GOT3 (cell line): ENCODE measurements around the gene LRTM2.

Source experiments
- DNase-seq: peaks from one replicate; lab custom pipeline; 2025; ENCODE audit warnings: mixed read lengths; lab: John Stamatoyannopoulos, UW

The LRTM2 gene

DNA sequence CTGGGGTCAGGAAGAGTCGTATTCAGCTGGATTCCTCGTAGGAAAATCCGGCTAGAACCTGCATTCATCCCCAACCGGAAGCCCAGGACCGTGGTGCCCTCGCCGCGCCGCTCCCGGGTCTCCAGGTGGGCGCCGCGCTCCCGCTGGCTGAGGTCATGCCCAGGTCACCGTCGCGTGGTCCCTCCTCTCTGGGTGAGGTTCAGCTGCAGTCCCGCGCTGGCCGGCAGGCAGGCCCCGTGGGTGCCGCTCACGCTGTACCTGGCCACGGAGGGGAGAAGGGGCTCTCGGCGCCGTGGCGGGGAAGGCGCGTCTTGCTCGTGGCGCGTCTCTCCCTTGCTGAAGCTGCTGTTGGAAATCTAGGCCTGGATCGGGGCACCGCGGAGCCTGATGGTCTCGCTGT lies 44.5 kb downstream of the LRTM2 start:
- DNase-seq, result no peak

GRCh38 chr12:1865284-1865866 lies 45.0 kb downstream of the LRTM2 start:
- no peak for DNase-seq

DNA sequence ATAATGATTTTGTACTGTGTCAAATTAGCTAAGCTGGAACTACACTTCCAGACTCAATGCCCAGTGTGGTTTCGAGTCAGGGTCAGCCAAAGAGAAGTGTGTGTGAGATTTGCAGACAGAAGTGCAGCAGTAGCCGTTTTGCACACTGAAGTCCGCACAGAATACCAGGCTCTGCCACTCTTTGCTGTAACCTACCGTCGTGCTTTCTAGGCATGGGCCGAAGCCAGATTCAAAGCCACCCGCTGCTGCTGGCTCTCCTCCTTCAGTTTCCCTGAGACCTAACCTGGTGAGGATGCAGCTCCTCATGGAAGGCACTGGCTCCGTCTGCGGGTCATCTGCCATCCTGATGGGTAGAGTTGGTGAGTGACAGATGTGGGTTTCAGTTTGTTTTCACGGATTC lies 48.8 kb downstream of the LRTM2 start:
- DNase-seq, result no peak

DNA sequence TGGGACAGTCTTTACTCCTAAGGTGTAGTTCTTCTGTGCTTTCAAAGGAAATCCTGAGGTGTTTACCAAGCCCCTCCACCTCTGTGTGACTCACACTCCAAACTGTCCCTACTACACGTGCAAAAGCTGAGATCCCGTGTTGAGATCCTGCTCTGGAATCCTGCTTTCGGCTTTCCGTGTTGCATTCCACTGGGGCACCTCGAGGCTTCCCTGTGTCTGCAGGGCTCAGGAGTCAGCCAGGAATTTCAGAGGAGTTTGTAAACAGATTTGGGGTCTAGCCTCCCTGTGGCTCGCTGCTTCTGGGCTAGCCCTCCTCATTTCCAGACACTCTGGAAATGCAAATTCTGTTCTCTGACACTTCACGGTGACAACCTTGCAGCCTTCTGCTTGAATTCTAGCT lies 49.7 kb downstream of the LRTM2 start:
- DNase-seq, result no peak

DNA sequence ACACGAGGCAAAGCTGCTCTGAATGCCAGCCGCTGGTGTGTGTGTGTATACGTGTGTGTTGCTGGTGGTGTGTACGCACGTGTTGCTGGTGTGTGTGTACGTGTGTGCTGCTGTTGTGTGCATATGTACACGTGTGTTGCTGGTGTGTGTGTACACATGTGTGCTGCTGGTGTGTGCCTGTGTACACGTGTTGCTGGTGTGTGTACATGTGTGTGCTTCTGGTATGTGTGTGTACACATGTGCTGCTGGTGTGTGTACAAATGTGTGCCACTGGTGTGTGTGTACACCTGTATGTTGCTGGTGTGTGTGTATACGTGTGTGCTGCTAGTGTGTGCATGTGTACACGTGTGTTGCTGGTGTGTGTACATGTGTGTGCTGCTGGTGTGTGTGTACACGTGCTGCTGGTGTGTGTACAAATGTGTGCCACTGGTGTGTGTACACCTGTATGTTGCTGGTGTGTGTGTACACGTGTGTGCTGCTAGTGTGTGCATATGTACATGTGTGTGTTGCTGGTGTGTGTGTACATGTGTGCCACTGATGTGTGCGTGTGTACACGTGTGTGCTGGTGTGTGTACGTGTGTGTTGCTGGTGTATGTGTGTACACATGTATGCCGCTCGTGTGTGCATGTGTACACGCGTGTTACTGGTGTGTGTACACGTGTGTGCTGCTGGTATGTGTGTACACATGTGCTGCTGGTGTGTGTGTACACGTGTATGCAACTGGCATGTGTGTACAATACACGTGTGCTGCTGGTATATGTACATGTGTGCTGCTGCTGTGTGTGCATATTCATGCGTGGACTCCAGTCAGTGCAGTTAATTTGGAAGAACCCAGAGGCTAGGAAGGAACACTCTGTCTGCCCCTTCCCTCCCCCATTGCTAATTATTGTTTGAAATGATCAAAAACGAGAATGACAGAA lies 50.9 kb downstream of the LRTM2 start:
- no peak for DNase-seq

DNA sequence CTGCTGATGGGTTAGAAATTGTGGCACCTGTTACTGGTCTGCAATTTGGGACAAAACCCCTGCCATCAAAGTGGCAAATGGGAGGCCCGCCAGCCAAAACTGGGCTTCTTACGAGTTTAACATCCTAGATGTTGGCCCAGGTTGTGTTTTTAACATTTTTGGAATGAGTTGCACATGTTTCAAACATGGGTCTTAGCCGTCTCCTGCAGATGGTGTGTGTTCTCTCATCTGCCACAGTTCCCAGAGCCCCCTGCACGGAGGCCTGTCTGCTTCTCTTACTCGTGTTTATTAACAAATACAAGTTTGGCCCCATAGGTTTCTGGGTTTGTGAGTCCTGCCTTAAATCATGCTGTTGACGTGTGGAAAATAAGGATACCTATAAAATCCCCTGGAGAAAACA lies 51.6 kb downstream of the LRTM2 start:
- DNase-seq, result no peak

DNA sequence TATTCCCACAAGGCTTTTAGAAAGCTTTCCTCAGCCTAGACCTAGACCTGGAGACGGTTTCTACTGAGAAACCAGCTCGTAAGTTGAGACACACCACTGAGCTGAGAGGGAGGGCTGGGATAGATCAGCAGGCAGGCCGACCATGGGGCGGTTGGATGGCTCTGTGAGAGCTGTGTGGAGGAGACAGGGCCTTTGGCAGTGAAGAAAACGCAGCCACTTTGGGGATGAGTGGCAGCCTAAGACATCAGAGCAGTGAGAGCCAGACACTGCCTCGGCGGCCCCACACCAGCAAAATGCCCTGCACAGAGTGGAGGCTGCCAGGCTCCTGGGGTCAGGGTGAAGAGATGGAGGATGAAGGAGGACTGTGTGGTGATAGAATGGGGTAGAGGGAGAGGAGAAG lies 52.1 kb downstream of the LRTM2 start:
- no peak for DNase-seq

DNA sequence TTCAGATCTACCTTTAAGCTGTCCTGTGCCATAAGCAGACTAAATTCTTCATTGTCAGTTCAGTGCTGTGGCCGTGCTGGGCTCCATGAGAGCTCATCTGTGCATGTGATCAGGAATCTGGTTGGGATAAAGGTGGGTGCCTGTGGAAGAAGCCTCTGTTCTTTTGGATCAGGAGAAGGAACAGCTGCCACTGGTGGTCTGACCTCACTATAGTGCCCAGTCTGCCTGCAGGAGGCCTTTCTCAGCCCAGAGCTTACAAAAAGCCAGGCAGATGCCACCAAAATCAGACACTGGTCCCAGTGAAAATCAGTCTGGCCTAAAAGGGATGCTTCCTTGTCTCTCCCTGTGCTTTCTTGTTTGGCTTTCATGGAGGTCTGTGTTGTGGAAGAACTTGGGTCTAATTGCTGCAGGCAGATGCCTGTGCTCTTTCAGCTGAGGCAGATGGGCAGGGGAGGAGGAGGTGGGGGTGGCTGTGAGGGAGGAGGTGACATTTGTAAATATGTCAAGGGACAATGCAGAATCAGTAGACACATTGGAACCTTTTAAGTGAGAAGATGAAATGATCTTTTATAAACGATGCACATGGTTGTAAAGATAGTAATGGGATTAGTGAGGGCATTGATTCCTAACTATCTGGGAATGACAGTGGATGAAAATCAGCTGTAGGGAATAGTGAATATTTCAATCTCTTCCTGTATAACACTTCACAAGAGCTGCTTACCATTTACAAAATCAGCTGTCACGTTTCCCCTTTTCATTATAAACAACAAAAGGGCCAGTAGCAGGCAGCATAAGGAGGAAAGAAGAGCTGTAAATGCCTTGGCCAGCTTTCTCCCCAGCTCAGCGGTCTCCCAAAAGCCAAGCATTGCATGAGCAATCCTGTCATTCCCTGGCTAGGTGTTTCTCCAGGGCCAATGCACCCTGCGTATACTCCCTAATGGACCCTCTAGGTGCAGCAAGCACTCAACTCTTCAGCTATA lies 53.5 kb downstream of the LRTM2 start:
- no peak for DNase-seq

DNA sequence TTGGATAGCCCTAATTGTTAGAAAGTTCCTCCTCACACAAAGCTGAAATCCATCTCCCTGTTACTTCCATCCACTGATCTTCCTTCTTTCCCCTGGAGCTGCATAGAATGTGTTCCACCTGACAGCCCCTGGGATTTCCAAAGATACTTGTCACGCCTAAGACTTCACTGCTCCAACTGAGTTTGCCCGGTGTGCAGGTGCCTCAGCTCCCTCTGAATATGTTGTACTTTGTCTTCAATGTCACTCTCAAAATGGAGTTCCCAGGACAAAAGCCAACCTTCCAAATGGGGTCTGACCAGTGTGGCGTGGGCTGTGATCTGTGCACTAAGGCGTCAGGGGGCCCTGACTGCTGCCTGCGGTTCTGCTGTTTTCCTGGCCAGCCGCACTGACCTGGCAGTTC lies 55.2 kb downstream of the LRTM2 start:
- no peak for DNase-seq

DNA sequence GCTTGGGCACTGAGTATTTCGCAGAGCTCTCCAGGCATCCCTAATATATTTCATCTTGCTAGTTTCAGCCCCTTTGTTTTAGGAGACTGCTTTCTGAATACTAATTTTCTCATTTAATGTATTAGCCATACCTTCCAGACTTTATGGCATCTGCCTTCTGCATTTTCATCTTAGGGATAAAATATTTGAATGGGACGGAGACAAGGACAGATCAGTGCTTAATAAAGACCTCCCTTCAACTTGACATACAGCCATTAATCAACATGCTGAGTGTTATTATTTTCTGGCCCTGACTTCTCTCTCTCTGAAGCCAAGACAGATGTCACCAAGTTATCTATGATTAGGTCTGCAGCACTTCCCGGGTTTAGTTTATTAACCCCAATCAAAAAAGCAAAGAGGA lies 55.7 kb downstream of the LRTM2 start:
- no peak for DNase-seq

DNA sequence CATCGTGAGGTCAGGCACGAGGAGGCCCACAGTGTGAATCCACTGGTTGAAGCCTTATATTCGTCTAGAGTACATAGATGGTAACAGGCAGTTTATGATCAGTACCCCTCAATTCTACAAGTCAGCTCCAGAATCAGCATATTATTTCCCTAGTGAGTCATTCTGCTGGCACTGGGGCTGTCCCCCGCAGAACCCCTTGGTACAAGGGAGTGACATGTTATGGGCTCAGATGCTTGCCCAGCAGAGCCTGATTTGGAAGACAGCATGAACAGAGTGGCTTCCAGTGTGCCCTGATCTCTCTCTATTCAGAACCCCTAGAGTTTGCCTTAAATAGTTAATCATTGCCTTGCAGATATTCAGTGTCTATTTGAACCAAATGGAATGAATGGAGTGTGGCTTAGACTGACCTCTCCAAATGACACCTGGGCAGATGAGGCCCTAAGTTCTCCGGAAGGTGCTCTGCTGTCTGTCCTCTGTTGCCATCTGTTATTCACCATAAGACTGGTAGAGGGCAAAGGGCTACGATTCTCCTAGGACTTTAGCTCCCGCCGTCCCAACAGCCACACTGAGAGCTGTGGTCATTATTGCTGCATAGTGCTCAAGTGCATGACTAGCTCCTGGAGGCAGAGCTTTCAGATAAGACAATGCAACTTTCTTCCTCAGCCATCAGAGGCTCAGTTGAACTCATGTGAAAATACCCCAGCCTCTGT lies 57.0 kb downstream of the LRTM2 start:
- DNase-seq, result no peak

DNA sequence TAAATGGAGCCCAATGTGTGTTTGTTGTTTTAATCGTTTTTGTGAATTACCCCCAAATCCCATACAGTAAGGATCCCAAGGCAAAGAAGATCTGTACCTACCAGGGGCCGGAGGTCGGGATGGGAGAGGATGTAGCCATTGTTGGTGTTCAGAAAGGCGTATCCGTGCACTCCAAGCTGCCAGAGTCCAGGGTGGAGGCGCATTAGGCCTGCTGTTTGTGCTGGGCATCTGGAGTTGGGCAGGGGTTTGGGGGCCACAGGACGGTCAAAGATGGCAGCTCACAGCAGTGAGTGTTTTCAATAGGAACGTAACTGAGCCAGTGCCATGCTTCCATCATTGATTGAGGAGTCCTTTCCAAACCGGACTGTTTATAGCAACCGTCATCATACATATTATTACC lies 57.8 kb downstream of the LRTM2 start:
- DNase-seq, result no peak

GRCh38 chr12:1878695-1879094 lies 58.3 kb downstream of the LRTM2 start:
- DNase-seq, result no peak

DNA sequence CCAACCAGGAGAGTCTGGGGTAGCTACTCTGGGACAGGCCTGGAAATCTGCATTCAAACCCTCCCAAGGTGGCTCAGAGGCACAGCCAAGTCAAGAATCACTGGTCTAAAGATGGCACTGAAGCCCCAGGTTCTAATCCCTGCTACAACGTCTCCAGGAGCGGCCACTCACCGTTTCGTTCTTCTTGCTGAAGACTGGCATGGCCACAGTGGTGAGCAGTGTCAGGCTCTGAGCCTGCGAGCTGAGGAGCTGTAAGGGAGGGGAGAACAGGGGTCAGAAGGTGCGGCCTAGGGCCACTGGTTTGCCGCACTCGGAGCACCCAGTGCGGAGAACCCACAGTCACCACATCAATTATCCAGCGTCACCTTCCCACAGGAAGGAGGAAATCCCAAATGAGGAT lies 59.3 kb downstream of the LRTM2 start:
- no peak for DNase-seq

DNA sequence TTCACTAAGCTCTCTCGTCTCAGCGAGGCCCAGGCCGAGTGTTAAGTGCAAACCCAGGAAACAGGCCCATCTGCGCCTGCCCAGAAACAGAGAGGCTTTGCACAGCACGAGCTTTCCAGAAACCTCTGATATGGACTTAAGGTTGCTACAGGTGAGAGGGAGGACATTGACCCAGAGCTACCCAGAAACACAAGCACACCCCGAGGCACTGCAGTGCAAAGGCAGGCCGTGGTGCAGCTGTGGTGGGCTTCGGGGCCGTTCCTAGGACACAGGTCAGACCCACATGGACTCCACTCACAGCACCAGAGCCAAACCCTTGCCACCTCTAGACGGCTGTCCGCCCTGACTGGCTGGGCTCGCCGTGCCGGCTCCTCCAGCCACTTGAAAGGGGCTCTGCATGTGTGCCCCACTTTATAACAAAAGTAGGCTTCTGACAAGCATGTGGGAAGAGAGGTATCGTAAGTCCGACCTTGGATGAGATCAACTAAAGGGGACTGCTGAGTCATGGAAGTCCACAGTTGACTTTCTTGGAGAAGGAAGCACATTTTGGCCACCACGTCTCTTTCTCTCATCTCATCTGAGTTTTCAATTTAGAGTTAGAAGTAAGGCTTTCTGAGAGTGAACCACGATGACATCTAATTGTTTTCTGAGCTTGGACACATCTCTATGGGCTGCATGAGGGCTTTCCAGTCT lies 59.9 kb downstream of the LRTM2 start:
- DNase-seq, result no peak

- no peak for DNase-seq
These were observed 60.5 kb downstream of the LRTM2 start for GRCh38 chr12:1880876-1881275.

DNA sequence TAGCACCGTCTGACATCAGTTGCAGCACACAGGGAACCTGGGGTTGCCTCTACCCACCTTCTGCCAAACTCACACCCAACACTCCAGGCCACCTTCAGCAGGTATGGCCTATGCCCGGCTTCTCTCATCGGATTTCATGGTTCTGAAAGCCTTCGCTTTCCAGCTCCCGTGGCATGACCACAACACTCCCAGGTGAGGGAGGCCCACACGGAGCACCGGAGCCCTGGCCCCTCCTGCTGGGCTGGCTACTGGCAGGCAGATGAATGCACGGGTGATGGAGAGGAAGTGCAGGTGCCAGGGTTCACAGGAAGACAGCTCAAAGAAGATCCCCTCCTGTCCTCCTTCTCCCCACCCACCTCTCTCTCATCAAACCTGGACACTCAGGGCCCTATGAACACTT lies 60.9 kb downstream of the LRTM2 start:
- no peak for DNase-seq

GRCh38 chr12:1881936-1882335 lies 61.6 kb downstream of the LRTM2 start:
- no peak for DNase-seq

DNA sequence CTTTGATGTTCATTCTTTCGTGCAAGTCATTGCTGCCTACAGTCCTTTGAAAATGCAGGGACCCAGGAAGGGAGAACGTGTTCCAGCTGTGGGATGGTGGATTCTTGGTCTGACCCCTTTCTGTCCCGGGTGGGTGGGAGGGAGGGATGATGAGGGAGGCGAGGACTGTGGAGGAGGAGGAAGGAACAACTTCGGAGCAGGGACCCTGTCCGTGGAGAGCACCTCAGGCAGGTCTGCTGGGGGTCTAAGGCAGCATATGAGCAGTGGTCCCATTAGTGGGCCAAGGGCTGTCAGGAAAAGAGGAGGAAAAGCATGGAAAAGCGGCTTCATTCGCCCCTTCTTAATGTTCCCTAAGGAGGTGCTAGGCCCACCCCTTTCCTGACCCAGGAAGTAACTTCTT lies 62.0 kb downstream of the LRTM2 start:
- DNase-seq, result no peak

DNA sequence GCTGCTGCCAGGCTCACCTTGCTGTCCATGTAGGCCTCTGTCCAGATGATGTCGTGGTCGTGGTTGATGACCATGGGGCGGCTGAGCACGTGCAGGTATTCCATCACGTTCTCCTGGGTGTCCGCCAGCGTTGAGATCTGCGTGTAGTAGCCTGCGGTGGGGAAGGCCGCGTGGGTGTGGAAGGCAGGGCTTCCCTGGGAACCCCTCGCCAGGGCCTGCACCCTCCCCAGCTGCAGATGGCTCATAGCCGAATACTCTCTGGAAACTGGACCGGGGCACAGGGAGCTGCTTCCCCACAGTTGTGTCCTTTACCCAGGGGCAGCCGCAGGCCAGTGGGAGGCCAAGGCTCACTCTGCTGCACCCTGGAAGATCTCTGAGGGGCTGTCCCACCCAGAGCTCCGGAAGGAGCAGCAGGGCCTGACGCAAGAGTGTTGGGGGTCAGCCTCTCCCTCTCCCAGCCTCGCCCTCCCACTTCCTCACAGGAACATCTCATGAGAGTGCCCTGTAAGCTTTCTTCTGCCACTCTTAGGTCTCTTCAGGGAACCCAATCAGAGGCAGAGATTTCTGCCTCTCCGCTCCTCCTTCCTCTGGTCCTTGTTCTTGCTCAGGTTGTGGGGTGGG lies 62.6 kb downstream of the LRTM2 start:
- DNase-seq, result no peak

- no peak for DNase-seq
These were observed 63.1 kb downstream of the LRTM2 start for GRCh38 chr12:1883513-1883912.
